Fibroblast of skin of left biceps (primary cell): ENCODE measurements around the gene MYO1A.
"Not testable (repeated sequence)": the region's sequence is repeated elsewhere in the genome, so short reads cannot be mapped to it uniquely, and the experiment has no call there.

Experiments
- DNase-seq, 2 experiments: peaks; one replicate each; pipeline ENCODE4 v3.0.0-alpha.2; 2013; ENCODE audit warnings: low read depth in 2 of 2

MYO1A gene

DNA sequence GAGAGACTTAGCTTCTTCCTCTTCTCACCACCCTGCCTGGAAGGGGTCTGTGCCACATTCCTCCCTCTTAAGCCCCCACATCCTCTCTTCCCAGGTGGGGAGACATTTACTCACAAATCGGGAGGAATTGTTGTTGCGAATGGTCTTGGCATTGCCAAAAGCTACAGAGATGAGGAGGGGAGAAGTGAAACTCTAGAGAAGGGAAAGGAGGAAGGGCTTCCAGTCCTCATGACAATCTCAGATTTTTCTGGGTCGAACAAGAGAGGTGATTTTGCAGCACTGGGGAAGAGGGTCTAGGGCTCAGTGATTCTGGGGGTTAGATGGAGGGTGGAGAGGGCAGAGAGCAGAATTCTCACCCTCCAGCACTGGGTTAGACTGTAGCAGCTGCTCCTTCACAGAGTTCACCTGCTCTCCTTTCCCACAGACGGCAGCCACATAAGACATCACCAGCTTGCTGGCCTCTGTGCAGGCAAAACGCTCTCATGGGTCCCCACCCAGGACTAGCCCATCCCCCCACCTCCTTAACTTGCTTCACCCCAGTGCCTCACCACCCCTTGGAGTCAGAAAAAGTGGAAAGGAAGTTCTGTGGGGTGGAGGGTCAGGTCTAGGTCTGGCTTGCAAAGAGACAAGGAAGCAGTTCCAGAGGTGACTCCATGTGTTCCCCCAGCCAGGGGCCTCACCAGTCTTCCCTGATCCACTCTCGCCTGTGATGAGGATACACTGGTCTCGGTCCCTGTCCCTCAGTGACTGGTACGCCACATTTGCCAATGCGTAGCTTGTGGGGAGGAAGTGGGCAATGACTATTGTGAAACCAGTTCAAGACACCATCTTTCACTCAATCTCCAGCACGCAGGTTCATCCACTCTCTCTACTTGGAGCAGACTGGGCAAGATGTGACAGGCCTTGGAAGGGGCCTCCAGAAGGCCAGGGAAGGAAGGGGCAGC lies 2.7 kb downstream of the MYO1A start:
- no peak for DNase-seq

DNA sequence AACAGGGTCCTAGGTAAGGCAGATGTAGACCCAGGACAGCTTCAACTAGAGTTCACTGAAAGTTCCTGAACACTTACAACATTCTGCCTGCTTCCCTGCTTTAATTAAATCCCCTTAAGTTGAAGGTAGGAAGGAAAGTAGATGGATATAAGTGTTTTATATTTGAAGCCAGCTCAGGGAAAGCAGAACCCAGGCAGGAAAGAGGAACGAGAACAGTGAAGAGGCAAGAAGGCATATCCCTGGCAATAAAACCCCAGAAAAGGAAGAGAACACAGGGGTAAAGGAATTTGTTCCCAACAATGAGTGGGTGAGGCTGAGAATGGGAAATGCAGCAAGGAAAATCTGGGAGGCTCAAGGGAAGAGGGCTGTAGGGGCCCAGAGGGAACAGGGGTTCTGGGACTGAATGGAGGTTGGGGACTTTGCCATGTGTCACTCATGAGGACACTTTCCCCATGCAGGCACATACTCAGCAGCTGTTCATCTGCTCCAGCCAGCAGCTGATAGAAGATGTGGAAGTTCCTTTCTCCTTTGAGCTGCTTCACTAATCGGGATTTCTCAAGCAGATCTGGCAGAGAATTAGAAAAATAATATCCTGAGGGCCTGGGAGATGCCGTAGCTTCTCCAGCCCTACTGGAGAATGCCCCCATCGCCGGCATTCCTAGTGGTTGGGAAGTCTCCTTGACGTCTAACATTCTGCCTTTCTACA lies 3.7 kb downstream of the MYO1A start:
- no peak for DNase-seq

DNA sequence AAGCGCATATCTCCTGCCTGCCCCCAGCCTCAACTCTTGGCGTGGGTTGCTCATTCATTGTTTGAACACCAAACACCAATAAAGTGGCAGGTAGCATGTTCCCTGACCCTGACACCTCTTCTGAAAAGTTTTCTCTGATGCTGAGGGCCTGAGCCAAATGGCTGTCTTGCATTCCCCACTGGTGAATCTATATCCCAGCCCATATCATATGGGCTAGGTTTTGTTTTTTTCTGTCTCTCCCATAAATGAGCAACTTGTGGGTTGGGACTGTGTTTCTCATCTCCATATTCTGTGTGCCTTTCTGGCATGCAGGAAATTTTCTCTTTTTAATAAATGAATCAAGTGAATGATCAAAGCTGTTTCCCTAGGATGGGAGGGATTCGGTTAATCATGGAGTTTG lies 5.0 kb downstream of the MYO1A start:
- no peak for DNase-seq

DNA sequence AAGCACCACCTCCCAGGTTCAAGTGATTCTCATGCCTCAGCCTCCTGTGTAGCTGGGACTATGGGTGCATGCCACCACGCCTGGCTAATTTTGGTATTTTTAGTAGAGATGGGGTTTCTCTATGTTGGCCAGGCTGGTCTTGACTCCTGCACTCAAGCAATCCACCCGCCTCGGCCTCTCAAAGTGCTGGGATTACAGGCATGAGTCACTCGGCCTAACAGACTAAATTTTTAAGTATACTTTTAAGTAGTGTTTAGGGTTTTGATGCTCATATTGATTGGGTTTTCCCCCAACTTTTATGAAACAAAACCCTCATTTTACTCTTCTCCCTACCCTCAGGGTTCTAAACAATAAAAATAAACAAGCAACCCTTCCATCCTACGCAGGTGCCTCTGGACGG lies 5.5 kb downstream of the MYO1A start:
- DNase-seq: no peak

DNA sequence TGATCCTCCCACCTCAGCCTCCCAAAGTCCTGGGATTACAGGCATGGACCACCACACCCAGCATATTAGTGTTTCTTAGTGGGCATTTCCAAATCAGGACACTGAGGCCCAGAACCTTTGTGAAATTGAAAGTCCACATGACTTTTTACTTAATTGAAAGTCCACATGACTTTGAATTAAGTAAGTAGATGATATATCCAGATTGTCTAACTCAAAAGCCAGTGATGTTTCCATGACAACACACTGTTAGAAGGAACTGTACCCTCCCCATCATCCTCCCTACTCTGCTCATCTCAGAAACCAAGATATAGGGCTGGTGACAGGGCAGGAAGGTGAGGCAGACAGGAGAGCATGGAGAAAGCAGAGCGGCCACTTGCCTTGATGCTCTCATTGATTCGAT lies 7.2 kb downstream of the MYO1A start:
- no peak for DNase-seq

DNA sequence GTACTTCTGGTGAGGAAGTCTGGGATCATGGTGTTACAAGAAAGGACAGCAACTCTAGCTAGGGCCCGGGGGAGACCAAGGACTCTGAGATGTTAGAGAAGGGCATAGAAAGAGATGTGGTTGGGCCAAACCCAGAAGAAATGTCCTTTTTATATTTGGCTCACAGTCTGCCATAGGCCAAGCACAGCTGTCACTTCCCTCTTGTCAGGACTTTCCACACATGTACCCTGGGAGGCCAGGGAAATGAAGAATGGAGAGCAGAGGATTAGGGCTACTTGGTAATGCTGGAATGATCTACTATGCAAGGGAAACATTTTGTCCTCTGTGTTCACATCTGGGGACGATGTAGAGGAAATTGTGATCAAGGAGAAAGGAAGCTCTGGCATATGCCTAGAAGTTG lies 9.2 kb downstream of the MYO1A start:
- DNase-seq: no peak

DNA sequence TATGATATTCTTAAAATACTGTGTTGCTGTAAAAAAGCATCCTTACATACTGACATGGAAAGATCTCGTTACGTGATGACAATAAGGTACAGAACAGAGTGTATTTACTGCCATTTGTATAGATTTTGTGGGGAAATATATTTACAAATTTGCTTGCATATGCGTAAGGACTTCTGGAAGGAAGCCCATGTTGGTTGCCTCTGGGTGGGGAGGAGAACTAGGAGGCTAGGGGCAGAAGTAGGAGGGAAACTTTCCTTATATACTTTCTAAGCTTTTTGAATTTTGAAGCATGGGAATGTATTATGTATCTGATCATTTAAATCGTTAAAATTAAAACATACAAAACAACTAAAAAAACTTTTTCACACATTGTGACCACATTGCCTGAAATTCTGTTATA lies 9.7 kb downstream of the MYO1A start:
- DNase-seq: no peak

DNA sequence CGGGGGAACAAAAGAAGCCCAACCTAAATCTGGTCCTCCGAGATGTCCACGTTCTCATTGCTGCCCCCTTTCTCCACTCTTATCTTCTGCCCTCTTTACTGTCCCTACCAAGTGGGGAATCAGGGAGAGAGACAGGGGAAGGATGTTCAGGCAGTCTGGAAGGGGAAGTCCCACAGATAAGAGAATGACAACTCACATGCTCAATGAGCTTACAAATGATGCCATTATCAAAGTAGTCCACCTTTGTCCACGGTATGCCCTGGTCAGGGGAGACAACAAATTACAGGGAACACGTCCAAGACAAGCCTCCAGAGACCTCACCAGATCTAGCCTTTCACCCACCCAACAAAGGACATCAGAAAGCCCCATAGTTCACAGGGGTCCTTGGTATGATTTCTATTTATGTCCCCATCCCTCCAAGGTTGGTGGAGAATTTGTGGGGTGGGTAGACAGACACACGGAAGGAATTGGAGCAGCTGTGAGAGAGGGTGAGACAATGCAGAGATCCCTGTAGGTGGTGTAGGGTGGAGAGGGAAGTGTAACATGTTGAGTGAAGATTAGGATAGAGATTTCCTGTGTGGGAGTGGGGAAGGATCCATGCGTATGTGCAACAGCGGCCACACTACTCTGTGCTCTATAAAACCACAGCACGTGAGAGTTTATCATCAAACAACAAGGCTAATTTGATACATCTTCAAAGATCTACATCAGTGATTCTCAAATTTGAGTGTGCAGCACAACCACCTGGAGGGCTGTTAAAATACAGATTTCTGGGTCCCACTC lies 10.7 kb downstream of the MYO1A start:
- no peak for DNase-seq

DNA sequence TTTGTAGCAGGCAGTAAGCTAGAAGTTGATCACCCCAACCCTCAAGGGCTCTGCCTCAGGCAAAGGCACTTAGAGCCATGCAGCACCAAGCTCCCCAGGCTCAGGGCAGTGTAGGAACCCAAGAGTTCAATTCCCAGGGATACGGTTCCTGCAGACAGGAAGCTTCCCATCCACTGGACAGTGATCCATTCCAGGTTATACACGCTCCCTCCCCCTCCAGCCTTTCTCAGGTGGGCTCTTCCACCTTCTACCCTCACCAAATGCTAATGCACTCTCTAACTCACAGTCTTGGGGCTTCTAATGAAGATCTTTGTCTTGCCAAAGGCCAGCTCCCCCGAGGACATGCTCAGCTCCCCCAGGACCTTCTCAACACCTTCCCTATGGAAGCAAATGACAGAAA lies 12.7 kb downstream of the MYO1A start:
- no peak for DNase-seq

DNA sequence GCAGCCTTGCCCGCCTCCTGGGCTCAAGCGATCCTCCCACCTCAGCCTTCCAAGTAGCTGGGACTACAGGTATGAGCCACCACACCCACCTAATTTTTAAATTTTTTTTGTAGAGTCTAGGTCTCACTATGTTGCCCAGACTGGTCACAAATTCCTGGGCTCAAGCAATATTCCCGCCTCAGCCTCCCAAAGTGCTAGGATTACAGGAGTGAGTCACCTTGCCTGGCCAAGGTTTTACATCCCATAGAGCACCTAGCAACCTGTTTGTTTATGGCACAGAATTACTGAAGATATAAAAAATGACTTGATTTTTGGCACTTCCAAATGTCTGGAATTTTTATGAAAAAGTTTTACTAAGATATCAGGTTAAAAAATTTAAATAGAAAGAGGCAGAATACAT lies 16.5 kb downstream of the MYO1A start:
- DNase-seq: no peak

DNA sequence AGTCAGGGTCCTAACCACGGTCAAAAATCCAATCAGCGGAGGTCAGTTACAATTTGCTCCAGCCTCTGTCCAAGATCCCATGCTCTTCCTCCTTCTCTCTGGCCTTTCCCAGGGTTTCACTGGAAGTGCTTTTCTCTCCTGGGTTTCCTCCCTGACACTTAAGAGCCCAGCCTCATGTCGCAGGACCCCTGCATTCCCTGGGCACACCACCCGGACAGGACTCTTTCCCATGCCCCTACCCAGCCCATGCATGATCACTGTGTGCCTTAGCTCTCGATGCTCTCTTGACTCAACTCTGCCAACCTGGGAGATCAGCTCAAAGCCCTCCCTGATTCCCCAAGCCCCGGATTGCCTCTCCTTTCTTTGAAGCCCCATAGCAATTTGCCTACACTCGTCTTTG lies 18.1 kb downstream of the MYO1A start:
- DNase-seq: no peak

DNA sequence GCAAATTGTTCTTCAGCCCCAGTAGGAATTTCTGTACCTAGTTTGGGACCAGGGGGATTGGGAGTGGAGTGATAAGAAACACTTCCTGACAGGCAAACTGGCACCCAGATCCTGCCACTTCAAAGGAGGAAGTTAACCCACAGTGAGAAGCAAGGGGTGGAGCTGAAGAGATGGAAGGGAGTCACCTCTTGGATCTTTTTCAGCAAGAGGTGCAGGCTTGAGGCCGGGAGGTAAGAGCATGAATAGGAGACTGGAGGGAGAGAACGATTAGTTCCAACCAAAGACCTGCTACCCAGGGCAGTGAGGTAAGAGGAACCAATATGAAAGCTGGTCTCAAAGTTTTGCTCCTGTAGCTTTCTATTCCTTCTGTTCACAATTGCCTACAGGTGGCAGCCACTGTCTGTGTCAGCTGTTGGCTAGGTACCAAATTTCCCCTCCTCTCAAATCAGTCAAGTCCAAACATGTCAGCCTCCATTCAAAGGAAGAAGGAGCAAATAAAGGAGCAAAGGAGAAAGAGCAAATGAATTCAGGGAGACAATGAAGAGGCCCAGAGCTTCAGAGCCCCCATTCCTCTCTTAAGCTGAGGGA lies 18.7 kb downstream of the MYO1A start:
- DNase-seq: no peak

DNA sequence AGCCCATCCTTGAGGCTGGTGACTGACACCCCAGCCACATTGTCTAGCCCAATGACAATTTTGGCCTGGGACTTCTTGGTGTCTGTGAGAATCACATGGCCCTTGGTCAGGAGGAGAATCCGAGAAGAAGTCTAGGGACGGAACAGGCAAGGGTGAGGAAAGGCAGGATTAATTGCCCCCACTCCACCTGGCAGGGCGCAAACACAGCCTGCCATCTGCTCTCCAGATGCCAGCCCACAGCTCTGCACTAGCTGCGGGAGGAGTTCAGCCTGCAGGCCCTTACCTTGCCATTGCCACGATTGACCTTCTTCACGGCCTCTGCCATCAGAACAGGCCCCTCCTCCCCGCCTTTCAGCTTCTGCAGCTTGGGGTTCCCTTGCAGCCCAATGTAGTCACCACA lies 20.5 kb downstream of the MYO1A start:
- DNase-seq: no peak

DNA sequence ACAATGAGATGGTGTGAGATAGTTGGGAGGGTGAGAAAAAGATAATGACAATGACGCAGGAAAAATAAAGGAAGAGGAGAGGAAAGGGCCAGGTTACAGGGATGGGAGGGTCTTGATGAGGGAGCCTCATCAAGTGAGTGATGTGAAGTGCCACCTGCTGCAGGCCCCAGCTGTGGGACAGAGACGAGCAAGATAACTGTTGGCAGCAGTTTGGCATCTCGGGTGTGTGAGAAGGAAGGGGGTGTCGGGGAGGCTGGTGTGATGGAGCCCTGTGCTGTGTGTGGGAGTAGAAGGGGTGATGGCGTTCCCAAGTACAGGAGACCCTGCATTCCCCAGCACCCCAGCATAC lies 22.1 kb downstream of the MYO1A start:
- DNase-seq: no peak

DNA sequence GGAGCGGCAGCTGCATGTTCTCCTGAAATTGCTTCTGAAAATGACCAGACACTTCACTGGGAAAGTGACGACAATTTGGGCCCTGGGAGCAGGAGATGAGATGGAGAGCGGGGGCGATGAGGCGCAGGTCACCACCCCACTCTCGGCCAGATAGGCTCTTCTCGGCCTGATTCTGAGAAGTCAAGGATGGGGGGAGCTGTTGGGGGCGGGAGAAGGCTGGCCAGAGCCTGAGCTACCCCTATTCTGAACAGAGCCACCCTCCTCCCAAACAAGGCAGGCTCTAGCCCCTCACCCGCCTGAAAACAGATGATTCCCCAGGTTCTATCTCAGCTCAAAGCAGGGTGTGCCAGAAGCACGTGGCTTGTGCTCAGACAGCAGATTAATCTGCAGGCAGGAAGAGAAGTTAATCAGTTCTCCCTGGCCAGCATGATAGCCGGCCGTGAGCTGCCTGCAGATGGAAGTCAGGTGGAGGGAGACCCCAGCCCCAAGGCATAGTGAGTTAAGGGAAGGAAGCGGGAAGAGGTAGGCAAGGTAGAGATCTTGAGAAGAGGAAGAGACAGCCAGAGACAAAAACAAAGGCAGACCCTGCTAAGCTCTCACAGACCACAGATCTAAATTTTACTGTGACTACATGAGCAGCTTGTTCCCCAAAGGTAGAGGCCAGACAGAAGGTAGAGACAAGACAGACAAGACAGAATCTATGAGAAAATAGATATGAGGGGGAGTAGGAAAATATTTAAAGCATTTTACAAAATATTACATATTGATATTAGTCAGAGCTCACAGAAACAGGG lies 22.7 kb downstream of the MYO1A start:
- no peak for DNase-seq

DNA sequence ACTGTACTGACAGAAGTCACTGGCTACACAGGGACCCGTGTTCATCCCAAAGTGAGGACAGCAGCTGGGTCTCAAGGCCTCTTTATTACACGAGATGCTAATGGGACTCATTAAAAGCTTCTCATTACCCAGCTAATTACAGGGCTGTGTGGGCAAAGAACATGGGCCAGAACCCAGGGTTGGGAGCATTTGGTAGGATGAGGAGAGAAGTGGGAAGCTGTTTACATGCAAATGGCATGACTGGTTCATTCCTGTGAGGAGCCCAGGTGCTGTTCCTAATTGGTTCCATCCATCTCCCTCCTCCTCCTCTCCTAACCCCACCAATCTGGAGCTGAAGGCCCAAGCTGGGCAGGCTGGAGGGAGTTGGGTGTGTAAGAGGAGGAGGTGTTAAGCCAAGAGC lies 24.7 kb downstream of the MYO1A start:
- DNase-seq: no peak

DNA sequence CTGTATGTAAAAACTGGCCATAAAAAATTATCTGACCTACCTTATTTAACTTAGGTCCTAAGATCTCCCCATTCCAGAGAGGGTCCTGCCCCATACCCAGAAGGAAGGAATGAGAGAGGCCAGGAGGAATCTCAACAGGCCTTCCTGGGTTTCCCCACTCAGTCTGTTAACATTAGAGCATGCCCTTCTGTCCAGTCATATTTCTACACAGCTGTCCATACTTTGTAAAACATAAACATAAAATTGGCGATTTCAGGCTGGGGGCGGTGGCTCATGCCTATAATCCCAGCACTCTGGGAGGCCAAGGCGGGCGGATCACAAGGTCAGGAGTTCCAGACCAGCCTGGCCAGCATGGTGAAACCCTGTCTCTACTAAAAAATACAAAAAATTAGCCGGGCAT lies 27.6 kb downstream of the MYO1A start:
- DNase-seq: not testable (repeated sequence)

DNA sequence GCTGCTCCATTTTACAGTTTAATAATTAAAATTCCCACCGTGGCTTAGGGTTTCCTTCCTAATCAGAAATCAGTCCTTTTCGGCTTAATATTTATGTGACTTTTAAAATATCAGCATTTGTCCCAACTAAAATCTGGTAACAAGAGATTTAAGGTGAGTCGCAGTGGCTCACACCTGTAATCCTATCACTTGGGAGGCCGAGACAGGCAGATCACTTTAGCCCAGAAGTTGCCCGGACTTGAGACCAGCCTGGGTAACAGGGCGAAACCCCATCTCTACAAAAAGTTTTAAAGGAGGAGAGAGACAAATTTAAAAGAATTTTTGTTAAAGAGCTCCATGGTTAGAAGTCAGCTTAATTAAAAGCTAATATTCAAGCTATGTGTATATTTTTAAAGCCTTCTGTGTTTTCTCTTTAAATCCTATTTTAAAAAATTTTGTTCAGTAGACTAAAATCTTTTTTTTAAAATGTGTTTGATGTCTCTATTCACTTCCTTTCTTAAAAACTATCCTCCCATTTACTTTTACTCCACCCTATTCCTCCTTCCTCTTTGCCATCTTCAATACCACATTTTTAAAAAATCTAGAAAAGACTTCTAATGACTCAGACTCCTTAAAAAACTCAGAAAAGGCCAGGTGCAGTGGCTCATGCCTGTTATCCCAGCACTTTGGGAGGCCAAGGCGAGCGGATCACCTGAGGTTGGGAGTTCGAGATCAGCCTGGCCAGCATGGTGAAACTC lies 29.8 kb downstream of the MYO1A start:
- no peak for DNase-seq

DNA sequence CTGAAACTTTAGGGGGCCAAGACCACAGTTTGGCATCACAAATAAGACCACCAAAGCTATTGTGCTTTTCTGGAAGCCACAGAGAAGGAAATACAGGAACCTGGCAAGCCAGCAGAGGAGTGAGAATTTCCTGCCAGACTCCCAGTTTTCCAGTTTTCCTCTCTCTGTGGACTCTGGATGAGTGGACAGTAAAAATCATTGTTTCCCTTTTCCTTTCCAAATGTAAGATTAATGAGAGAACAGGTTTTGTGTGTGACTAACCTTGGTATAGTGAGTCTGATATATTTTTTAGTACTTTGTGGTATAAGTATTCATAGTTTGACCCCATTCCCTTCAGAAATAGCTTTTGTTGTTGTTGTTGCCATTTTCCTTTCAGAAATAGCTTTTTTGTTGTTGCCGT lies 31.0 kb downstream of the MYO1A start:
- no peak for DNase-seq

DNA sequence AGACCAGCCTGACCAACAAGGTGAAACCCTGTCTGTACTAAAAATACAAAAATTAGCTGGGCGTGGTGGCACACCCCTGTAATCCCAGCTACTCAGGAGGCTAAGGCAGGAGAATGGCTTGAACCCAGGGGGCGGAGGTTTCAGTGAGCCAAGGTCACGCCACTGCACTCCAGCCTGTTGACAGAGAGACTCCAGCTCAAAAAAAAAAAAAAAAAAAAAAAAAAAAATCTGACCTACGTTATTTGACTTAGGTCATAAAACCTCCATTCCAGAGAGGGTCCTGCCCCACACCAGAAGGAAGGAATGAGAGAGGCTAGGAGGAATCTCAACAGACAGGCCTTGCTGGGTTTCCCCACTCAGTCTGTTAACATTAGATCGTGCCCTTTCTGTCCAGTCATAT lies 31.6 kb downstream of the MYO1A start:
- not testable (repeated sequence) for DNase-seq

DNA sequence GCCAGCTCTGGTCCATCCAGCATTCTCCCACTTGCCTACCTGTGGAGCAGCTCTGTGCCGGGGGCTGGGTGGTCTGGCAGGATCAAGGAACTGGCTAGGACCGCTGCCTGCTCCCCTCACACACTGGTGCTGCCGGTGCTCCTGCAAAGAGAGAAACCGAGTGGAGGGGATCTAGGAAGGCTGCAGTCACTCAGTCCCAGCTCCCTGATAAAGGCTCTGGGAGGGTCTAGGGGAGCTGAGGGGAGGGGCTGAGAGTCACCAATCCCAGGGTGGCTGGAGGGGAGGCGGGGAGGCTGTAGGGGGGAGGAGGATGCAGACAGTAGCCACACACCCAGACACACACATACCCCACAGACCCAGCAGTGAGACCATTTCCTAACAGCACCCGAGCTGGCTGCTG lies 33.6 kb downstream of the MYO1A start, which contains the start of gene TAC3:
Gene TAC3, minus strand, starts transcription at position 182 of the 400 bp plus-strand sequence. CDS start 732 bp downstream, outside the sequence.
- no peak for DNase-seq
